Neural cell (in vitro differentiated cells): ENCODE results near the gene CYP4A22. TPM values are rescaled to one million over a fixed set of nuclear protein-coding genes. Genes with fewer than 3 reads are reported as not detected.
"Not testable (repeated sequence)": the region's sequence is repeated elsewhere in the genome, so short reads cannot be mapped to it uniquely, and the experiment has no call there.

Experiments used
- H2AFZ ChIP-seq: fragments of 200-600, 300-800 bp; sonication (generic), shearing (Covaris generic); 2 replicates; pipeline ENCODE4 v1.6.0; 2014; ENCODE audit warnings: low read depth, mild to moderate bottlenecking, antibody characterized with exemption, low read length, moderate library complexity
- H3F3A ChIP-seq: fragments of 200-600 bp; shearing (Covaris generic); 2 replicates; pipeline ENCODE4 v1.6.1; 2016; ENCODE audit warnings: mild to moderate bottlenecking, moderate library complexity, mixed read lengths, antibody characterized with exemption, low read length; ENCODE audit not compliant: insufficient read depth, poor library complexity, severe bottlenecking
- H3K27ac ChIP-seq: fragments of 200-600, 300-800 bp; sonication (generic), shearing (Covaris generic); 2 replicates; pipeline ENCODE4 v1.5.1; 2014; ENCODE audit warnings: mild to moderate bottlenecking, low read length, moderate library complexity
- H3K27me3 ChIP-seq: fragments of 300-800, 200-600 bp; sonication (generic), shearing (Covaris generic); 2 replicates; pipeline ENCODE4 v1.6.0; 2014; ENCODE audit warnings: mild to moderate bottlenecking, low read depth, low read length, moderate library complexity; ENCODE audit not compliant: insufficient read depth
- H3K36me3 ChIP-seq: fragments of 300-800, 200-600 bp; sonication (generic), shearing (Covaris generic); 2 replicates; pipeline ENCODE4 v1.5.1; 2014; ENCODE audit warnings: mild to moderate bottlenecking, antibody characterized with exemption, low read length, moderate library complexity; ENCODE audit not compliant: insufficient read depth
- H3K4me2 ChIP-seq: fragments of 300-800, 200-600 bp; sonication (generic), shearing (Covaris generic); 2 replicates; pipeline ENCODE4 v1.6.0; 2014; ENCODE audit warnings: mild to moderate bottlenecking, low read length
- H3K4me3 ChIP-seq: fragments of 300-800, 200-600 bp; sonication (generic), shearing (Covaris generic); 2 replicates; pipeline ENCODE4 v1.5.1; 2014; ENCODE audit warnings: mild to moderate bottlenecking, low read length, moderate library complexity
- H3K79me2 ChIP-seq: fragments of 200-600 bp; shearing (Covaris generic); replicated peaks from 2 replicates; pipeline ENCODE4 v1.6.0; 2014; ENCODE audit warnings: mild to moderate bottlenecking, low read length, moderate library complexity; ENCODE audit not compliant: insufficient read depth
- H3K9ac ChIP-seq: fragments of 300-800, 200-600 bp; sonication (generic), shearing (Covaris generic); 2 replicates; pipeline ENCODE4 v1.6.1; 2016; ENCODE audit warnings: mild to moderate bottlenecking, low read length, mixed read lengths
- H3K9me2 ChIP-seq: fragments of 200-600 bp; shearing (Covaris generic); 2 replicates; pipeline ENCODE4 v1.6.1; 2016; ENCODE audit warnings: mild to moderate bottlenecking, low read length, mixed read lengths; ENCODE audit not compliant: insufficient read depth
- H3K9me3 ChIP-seq: fragments of 200-600, 300-800 bp; sonication (generic), shearing (Covaris generic); 2 replicates; pipeline ENCODE4 v1.6.1; 2016; ENCODE audit warnings: mild to moderate bottlenecking, mixed run types, low read length, moderate library complexity, mixed read lengths
- H4K20me1 ChIP-seq: fragments of 200-600 bp; shearing (Covaris generic); 2 replicates; pipeline ENCODE4 v1.6.1; 2016; ENCODE audit warnings: mild to moderate bottlenecking, mixed run types; ENCODE audit not compliant: insufficient read depth
- EZH2 ChIP-seq: fragments of 200-600, 300-800 bp; shearing (Covaris generic), sonication (generic); IDR thresholded peaks from 2 replicates; pipeline ENCODE4 v1.6.1; 2014; ENCODE audit warnings: antibody characterized with exemption, low read length, borderline replicate concordance, mild to moderate bottlenecking; ENCODE audit not compliant: insufficient read depth, poor library complexity, severe bottlenecking
- MXI1 ChIP-seq: fragments of 450-650 bp; conservative IDR thresholded peaks from 2 replicates; pipeline ENCODE4 v1.6.1; 2014; ENCODE audit warnings: antibody characterized with exemption, mild to moderate bottlenecking; ENCODE audit not compliant: poor library complexity, severe bottlenecking
- POLR2AphosphoS5 ChIP-seq: IDR thresholded peaks from 2 replicates; pipeline ENCODE4 v1.6.1; 2012
- RAD21 ChIP-seq: fragments of 450-650 bp; conservative IDR thresholded peaks from 2 replicates; pipeline ENCODE4 v1.6.1; 2014; ENCODE audit warnings: antibody characterized with exemption, mild to moderate bottlenecking, moderate library complexity
- SMC3 ChIP-seq: fragments of 450-650 bp; conservative IDR thresholded peaks from 2 replicates; pipeline ENCODE4 v1.6.1; 2014; ENCODE audit warnings: antibody characterized with exemption, mild to moderate bottlenecking, moderate library complexity; ENCODE audit not compliant: poor library complexity
- TAF1 ChIP-seq: IDR thresholded peaks from 2 replicates; pipeline ENCODE4 v1.6.1; 2012; ENCODE audit warnings: low read depth
- polyA plus RNA-seq: library from polyadenylated mRNA; depleted of rRNA; stranded (reverse); fragments of >200 nt; gene quantifications from 2 replicates; pipeline ENCODE4 v1.2.3, GENCODE V29; 2014
- TF ChIP-seq, protein P1 (sequence below): IDR thresholded peaks from 2 replicates; pipeline ENCODE4 v1.6.1; 2012; ENCODE audit warnings: borderline replicate concordance

CYP4A22 gene
- polyA plus RNA-seq, 1 donor from 2014 or later, result not detected

DNA sequence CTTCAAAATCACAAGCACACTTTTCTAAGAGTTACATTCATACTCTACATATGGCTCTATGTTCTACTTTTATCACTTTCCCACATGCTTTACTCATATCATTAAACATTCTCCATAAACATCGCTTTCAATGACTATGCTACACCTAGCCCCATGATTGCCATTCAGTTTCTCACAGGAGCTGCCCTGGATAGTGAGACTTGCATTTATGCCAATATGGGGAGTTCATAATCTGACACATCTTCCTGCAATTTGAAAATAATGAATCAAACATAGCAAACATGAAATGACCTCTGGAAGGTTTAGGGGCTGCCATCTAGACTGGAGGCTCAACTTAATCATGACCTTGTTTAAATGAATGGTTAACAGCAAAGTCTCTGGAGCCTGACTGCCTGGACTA is 9.0 kb upstream of the CYP4A22 start:
- H3K36me3 ChIP-seq, result no peaks in the 10 kb centered on the region
- no peak overlapping the region for H2AFZ ChIP-seq
- no peaks in the 10 kb centered on the region for H3K9me3 ChIP-seq
- H3K27ac ChIP-seq, result no peak overlapping the region
- no peak overlapping the region for H3K4me3 ChIP-seq
- H3K27me3 ChIP-seq, result no peaks in the 10 kb centered on the region
- no peak overlapping the region for H3K9ac ChIP-seq
- no peaks in the 10 kb centered on the region for H3F3A ChIP-seq
- TF ChIP-seq MXI1 (no peak), EZH2 (no peak), POLR2AphosphoS5 (no peak), SMC3 (no peak), TAF1 (no peak), RAD21 (no peak)
- TF ChIP-seq, protein P1, sequence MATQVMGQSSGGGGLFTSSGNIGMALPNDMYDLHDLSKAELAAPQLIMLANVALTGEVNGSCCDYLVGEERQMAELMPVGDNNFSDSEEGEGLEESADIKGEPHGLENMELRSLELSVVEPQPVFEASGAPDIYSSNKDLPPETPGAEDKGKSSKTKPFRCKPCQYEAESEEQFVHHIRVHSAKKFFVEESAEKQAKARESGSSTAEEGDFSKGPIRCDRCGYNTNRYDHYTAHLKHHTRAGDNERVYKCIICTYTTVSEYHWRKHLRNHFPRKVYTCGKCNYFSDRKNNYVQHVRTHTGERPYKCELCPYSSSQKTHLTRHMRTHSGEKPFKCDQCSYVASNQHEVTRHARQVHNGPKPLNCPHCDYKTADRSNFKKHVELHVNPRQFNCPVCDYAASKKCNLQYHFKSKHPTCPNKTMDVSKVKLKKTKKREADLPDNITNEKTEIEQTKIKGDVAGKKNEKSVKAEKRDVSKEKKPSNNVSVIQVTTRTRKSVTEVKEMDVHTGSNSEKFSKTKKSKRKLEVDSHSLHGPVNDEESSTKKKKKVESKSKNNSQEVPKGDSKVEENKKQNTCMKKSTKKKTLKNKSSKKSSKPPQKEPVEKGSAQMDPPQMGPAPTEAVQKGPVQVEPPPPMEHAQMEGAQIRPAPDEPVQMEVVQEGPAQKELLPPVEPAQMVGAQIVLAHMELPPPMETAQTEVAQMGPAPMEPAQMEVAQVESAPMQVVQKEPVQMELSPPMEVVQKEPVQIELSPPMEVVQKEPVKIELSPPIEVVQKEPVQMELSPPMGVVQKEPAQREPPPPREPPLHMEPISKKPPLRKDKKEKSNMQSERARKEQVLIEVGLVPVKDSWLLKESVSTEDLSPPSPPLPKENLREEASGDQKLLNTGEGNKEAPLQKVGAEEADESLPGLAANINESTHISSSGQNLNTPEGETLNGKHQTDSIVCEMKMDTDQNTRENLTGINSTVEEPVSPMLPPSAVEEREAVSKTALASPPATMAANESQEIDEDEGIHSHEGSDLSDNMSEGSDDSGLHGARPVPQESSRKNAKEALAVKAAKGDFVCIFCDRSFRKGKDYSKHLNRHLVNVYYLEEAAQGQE, result no peak
- no peaks in the 10 kb centered on the region for H3K79me2 ChIP-seq
- H3K9me2 ChIP-seq, result no peaks in the 10 kb centered on the region
- no peaks in the 10 kb centered on the region for H4K20me1 ChIP-seq
- H3K4me2 ChIP-seq, result no peak overlapping the region

DNA sequence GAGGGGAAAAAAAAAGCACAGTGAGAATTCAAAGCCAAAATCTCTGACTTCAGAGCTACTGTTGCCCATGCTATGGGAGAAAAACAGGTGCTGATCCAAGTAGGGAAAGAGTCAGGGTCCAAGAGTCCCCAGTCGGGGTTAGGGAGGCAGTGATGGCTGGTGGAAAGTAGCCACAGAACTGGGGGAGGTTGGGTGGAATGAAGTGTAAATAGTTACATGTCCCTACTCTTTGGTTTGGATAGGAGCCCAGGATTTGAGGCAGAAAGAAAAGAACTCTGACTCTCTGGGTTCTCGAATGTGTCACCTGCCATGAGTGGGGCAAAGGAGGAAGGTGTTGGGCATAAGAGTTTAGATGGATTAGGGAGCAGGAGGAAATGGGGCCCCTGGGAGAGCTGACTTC is 8.4 kb upstream of the CYP4A22 start:
- H3K27me3 ChIP-seq, H3K36me3 ChIP-seq, H3K9me2 ChIP-seq, H3K9ac ChIP-seq, H3K9me3 ChIP-seq, H3K79me2 ChIP-seq, H4K20me1 ChIP-seq, H3K4me2 ChIP-seq, H3F3A ChIP-seq, H3K27ac ChIP-seq, H2AFZ ChIP-seq, H3K4me3 ChIP-seq: not testable (repeated sequence)

DNA sequence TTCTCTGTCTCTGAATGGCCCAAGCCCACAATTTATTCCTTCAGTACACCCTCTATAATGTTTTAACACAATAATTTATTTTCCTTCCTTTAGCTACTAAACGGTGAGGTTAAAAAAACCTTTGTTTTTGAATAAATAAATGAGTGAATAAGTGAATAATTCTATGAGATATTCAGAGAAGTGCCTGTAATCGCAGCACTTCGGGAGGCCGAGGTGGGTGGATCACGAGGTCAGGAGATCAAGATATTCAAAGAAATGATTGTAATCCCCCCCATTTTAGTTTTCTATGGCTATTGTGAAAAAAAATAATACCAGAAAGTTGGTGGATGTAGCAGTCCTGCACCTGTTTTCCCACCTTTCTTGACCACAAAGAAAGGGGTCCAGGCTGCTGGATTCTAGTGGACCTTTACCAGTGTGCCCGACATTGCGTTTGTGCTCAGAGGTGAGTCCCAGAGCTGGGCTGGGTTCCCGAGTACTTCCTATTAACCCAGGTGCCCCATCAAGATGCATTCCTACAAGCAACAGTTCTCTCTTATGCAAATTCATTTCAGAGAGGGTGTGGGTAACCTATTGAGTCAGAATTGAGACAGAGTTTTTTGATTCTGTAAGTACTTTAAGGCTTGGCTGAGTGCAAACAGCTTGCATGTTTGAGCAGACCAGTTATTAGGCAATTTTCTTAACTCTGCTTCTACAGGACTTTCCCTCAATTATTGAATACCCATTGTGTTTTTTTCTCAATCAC is 7.6 kb upstream of the CYP4A22 start:
- not testable (repeated sequence) for H3K4me2 ChIP-seq, H3K4me3 ChIP-seq, H4K20me1 ChIP-seq, H3K9me2 ChIP-seq, H3K27me3 ChIP-seq, H3K79me2 ChIP-seq, H3K9ac ChIP-seq, H3F3A ChIP-seq, H2AFZ ChIP-seq, H3K27ac ChIP-seq, H3K9me3 ChIP-seq, H3K36me3 ChIP-seq

DNA sequence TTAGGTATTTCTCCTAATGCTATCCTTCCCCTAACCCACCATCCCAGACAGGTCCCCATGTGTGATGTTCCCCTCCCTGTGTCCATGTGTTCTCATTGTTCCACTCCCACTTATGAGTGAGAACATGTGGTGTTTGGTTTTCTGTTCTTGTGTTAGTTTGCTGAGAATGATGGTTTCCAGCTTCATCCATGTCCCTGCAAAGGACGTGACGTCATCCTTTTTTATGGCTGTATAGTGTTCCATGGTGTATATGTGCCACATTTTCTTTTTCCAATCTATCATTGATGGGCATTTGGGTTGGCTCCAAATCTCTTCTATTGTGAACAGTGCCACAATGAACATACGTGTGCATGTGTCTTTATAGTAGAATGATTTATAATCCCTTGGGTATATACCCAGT is 4.6 kb upstream of the CYP4A22 start:
- H2AFZ ChIP-seq, H3K4me3 ChIP-seq, H3K27me3 ChIP-seq, H3K9ac ChIP-seq, H3K9me3 ChIP-seq, H3K4me2 ChIP-seq, H3K79me2 ChIP-seq, H3K9me2 ChIP-seq, H3K27ac ChIP-seq, H3K36me3 ChIP-seq, H4K20me1 ChIP-seq, H3F3A ChIP-seq: not testable (repeated sequence)
